Neural cell (in vitro differentiated cells): ENCODE measurements around the gene RHCE. TPM values are rescaled to one million over a fixed set of nuclear protein-coding genes. Genes with fewer than 3 reads are reported as not detected.

Experiments used
- H2AFZ ChIP-seq: fragments of 200-600, 300-800 bp; sonication (generic), shearing (Covaris generic); 2 replicates; pipeline ENCODE4 v1.6.0; 2014; ENCODE audit warnings: low read depth, mild to moderate bottlenecking, antibody characterized with exemption, low read length, moderate library complexity
- H3F3A ChIP-seq: fragments of 200-600 bp; shearing (Covaris generic); 2 replicates; pipeline ENCODE4 v1.6.1; 2016; ENCODE audit warnings: mild to moderate bottlenecking, moderate library complexity, mixed read lengths, antibody characterized with exemption, low read length; ENCODE audit not compliant: insufficient read depth, poor library complexity, severe bottlenecking
- H3K27ac ChIP-seq: fragments of 200-600, 300-800 bp; sonication (generic), shearing (Covaris generic); 2 replicates; pipeline ENCODE4 v1.5.1; 2014; ENCODE audit warnings: mild to moderate bottlenecking, low read length, moderate library complexity
- H3K27me3 ChIP-seq: fragments of 300-800, 200-600 bp; sonication (generic), shearing (Covaris generic); 2 replicates; pipeline ENCODE4 v1.6.0; 2014; ENCODE audit warnings: mild to moderate bottlenecking, low read depth, low read length, moderate library complexity; ENCODE audit not compliant: insufficient read depth
- H3K36me3 ChIP-seq: fragments of 300-800, 200-600 bp; sonication (generic), shearing (Covaris generic); 2 replicates; pipeline ENCODE4 v1.5.1; 2014; ENCODE audit warnings: mild to moderate bottlenecking, antibody characterized with exemption, low read length, moderate library complexity; ENCODE audit not compliant: insufficient read depth
- H3K4me2 ChIP-seq: fragments of 300-800, 200-600 bp; sonication (generic), shearing (Covaris generic); 2 replicates; pipeline ENCODE4 v1.6.0; 2014; ENCODE audit warnings: mild to moderate bottlenecking, low read length
- H3K4me3 ChIP-seq: fragments of 300-800, 200-600 bp; sonication (generic), shearing (Covaris generic); 2 replicates; pipeline ENCODE4 v1.5.1; 2014; ENCODE audit warnings: mild to moderate bottlenecking, low read length, moderate library complexity
- H3K79me2 ChIP-seq: fragments of 200-600 bp; shearing (Covaris generic); replicated peaks from 2 replicates; pipeline ENCODE4 v1.6.0; 2014; ENCODE audit warnings: mild to moderate bottlenecking, low read length, moderate library complexity; ENCODE audit not compliant: insufficient read depth
- H3K9ac ChIP-seq: fragments of 300-800, 200-600 bp; sonication (generic), shearing (Covaris generic); 2 replicates; pipeline ENCODE4 v1.6.1; 2016; ENCODE audit warnings: mild to moderate bottlenecking, low read length, mixed read lengths
- H3K9me2 ChIP-seq: fragments of 200-600 bp; shearing (Covaris generic); 2 replicates; pipeline ENCODE4 v1.6.1; 2016; ENCODE audit warnings: mild to moderate bottlenecking, low read length, mixed read lengths; ENCODE audit not compliant: insufficient read depth
- H3K9me3 ChIP-seq: fragments of 200-600, 300-800 bp; sonication (generic), shearing (Covaris generic); 2 replicates; pipeline ENCODE4 v1.6.1; 2016; ENCODE audit warnings: mild to moderate bottlenecking, mixed run types, low read length, moderate library complexity, mixed read lengths
- H4K20me1 ChIP-seq: fragments of 200-600 bp; shearing (Covaris generic); 2 replicates; pipeline ENCODE4 v1.6.1; 2016; ENCODE audit warnings: mild to moderate bottlenecking, mixed run types; ENCODE audit not compliant: insufficient read depth
- EP300 ChIP-seq: fragments of 450-650 bp; conservative IDR thresholded peaks from 2 replicates; pipeline ENCODE4 v1.6.1; 2014; ENCODE audit warnings: antibody characterized with exemption, mild to moderate bottlenecking, moderate library complexity; ENCODE audit not compliant: poor library complexity, severe bottlenecking
- EZH2 ChIP-seq: fragments of 200-600, 300-800 bp; shearing (Covaris generic), sonication (generic); IDR thresholded peaks from 2 replicates; pipeline ENCODE4 v1.6.1; 2014; ENCODE audit warnings: antibody characterized with exemption, low read length, borderline replicate concordance, mild to moderate bottlenecking; ENCODE audit not compliant: insufficient read depth, poor library complexity, severe bottlenecking
- MXI1 ChIP-seq: fragments of 450-650 bp; conservative IDR thresholded peaks from 2 replicates; pipeline ENCODE4 v1.6.1; 2014; ENCODE audit warnings: antibody characterized with exemption, mild to moderate bottlenecking; ENCODE audit not compliant: poor library complexity, severe bottlenecking
- POLR2AphosphoS5 ChIP-seq: IDR thresholded peaks from 2 replicates; pipeline ENCODE4 v1.6.1; 2012
- RAD21 ChIP-seq: fragments of 450-650 bp; conservative IDR thresholded peaks from 2 replicates; pipeline ENCODE4 v1.6.1; 2014; ENCODE audit warnings: antibody characterized with exemption, mild to moderate bottlenecking, moderate library complexity
- SMC3 ChIP-seq: fragments of 450-650 bp; conservative IDR thresholded peaks from 2 replicates; pipeline ENCODE4 v1.6.1; 2014; ENCODE audit warnings: antibody characterized with exemption, mild to moderate bottlenecking, moderate library complexity; ENCODE audit not compliant: poor library complexity
- TAF1 ChIP-seq: IDR thresholded peaks from 2 replicates; pipeline ENCODE4 v1.6.1; 2012; ENCODE audit warnings: low read depth
- polyA plus RNA-seq: library from polyadenylated mRNA; depleted of rRNA; stranded (reverse); fragments of >200 nt; gene quantifications from 2 replicates; pipeline ENCODE4 v1.2.3, GENCODE V29; 2014
- TF ChIP-seq, protein P1 (sequence below): IDR thresholded peaks from 2 replicates; pipeline ENCODE4 v1.6.1; 2012; ENCODE audit warnings: borderline replicate concordance
- TF ChIP-seq, protein P2 (sequence below): fragments of 450-650 bp; IDR thresholded peaks from 2 replicates; pipeline ENCODE4 v1.5.1; 2014; ENCODE audit warnings: antibody characterized with exemption, mild to moderate bottlenecking, moderate library complexity; ENCODE audit not compliant: poor library complexity, severe bottlenecking

RHCE gene
- polyA plus RNA-seq, 1 donor from 2014 or later = 1.1 TPM

DNA sequence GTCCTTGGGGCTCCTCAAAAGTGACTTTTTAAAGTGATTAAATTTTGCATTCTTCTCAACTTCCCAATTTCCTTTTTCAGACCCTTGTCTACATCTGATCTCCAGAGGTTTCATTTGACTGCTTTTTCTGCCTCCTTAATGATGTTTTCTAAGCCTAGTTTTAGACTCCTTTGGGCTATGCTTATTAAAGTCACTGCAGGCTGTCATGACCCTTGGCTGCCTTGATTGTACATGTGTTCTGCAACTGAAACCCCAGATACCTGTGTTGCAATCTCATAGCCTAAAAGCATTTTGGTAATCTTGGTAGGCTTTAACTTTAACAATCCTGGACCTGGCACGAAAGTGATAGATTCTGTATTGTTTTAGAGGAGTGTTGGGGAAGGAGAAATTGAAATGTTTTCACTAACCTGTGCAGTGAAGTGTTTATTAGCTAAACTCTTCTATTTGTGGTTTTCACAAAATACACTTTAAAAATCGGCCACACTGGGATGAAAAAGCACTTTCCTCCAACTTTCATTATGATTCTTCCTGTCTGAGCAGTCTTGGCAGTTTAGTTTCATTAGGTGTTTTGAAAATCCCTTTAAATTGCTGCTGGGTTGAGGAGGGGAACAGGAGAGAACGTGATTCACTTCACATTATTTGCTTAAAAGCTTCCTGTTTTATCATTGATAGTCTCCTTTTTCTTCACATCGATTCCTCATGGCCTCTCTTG lies 14.9 kb upstream of the RHCE start:
- no peak overlapping the region for H2AFZ ChIP-seq
- TF ChIP-seq, protein P1, sequence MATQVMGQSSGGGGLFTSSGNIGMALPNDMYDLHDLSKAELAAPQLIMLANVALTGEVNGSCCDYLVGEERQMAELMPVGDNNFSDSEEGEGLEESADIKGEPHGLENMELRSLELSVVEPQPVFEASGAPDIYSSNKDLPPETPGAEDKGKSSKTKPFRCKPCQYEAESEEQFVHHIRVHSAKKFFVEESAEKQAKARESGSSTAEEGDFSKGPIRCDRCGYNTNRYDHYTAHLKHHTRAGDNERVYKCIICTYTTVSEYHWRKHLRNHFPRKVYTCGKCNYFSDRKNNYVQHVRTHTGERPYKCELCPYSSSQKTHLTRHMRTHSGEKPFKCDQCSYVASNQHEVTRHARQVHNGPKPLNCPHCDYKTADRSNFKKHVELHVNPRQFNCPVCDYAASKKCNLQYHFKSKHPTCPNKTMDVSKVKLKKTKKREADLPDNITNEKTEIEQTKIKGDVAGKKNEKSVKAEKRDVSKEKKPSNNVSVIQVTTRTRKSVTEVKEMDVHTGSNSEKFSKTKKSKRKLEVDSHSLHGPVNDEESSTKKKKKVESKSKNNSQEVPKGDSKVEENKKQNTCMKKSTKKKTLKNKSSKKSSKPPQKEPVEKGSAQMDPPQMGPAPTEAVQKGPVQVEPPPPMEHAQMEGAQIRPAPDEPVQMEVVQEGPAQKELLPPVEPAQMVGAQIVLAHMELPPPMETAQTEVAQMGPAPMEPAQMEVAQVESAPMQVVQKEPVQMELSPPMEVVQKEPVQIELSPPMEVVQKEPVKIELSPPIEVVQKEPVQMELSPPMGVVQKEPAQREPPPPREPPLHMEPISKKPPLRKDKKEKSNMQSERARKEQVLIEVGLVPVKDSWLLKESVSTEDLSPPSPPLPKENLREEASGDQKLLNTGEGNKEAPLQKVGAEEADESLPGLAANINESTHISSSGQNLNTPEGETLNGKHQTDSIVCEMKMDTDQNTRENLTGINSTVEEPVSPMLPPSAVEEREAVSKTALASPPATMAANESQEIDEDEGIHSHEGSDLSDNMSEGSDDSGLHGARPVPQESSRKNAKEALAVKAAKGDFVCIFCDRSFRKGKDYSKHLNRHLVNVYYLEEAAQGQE = no peak
- no peaks in the 10 kb centered on the region for H3K9me3 ChIP-seq
- peak overlapping the region; percentile 48 for H3K4me2 ChIP-seq
- no peaks in the 10 kb centered on the region for H3F3A ChIP-seq
- H3K79me2 ChIP-seq = peaks cover 95% of the 10 kb centered on the region
- H3K36me3 ChIP-seq = no peaks in the 10 kb centered on the region
- H3K27ac ChIP-seq = no peak overlapping the region
- H4K20me1 ChIP-seq = peaks cover 60% of the 10 kb centered on the region
- H3K4me3 ChIP-seq = peak overlapping the region; percentile 94
- H3K27me3 ChIP-seq = no peaks in the 10 kb centered on the region
- H3K9ac ChIP-seq = no peak overlapping the region
- no peaks in the 10 kb centered on the region for H3K9me2 ChIP-seq

DNA sequence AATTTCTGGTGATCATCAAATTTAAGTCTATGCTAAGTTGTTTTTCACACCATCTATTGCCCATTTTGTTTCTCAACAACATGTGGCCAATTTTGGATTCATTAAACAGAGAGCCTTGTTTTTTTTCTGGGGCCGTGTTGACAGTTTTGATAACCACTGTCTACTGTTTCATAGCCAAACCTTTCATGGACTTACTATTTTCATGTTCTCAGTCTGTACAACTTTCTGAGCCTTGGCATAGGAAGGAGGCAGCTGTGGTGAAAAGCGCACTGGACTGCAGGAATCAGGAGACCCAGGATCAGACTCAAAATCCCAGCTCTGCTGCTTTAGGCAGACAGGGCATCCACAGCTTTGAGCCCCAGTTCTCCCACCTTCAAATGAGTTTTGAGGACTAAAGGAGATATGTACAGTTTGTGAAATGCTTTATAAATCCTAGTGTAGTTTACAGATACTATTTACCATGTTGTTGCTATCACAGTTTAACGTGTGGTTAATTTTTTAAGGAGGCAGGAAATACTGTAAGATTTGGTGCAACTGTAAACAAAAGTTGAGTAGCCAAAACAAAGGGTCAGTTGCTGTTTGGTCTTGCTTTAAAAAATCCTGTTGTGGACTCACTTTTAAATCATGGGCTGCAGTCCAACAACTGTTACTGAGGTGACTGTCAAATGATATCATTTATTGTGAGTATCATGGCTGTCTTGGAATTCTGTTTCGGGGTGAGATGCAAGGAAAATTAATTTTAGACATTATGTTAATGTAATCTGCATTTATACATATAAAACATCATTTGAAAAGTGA lies 13.0 kb upstream of the RHCE start:
- H3K4me3 ChIP-seq = peak overlapping the region; percentile 94
- H3K9me2 ChIP-seq = no peaks in the 10 kb centered on the region
- TF ChIP-seq POLR2AphosphoS5 (no peak), EP300 (no peak)
- H3K9me3 ChIP-seq = no peaks in the 10 kb centered on the region
- H3K4me2 ChIP-seq = peak overlapping the region; percentile 57
- H3K79me2 ChIP-seq = peaks cover 76% of the 10 kb centered on the region
- no peaks in the 10 kb centered on the region for H3F3A ChIP-seq
- H3K27ac ChIP-seq = no peak overlapping the region
- peaks cover 58% of the 10 kb centered on the region for H4K20me1 ChIP-seq
- no peak overlapping the region for H2AFZ ChIP-seq
- no peak overlapping the region for H3K9ac ChIP-seq
- no peaks in the 10 kb centered on the region for H3K36me3 ChIP-seq
- no peaks in the 10 kb centered on the region for H3K27me3 ChIP-seq

DNA sequence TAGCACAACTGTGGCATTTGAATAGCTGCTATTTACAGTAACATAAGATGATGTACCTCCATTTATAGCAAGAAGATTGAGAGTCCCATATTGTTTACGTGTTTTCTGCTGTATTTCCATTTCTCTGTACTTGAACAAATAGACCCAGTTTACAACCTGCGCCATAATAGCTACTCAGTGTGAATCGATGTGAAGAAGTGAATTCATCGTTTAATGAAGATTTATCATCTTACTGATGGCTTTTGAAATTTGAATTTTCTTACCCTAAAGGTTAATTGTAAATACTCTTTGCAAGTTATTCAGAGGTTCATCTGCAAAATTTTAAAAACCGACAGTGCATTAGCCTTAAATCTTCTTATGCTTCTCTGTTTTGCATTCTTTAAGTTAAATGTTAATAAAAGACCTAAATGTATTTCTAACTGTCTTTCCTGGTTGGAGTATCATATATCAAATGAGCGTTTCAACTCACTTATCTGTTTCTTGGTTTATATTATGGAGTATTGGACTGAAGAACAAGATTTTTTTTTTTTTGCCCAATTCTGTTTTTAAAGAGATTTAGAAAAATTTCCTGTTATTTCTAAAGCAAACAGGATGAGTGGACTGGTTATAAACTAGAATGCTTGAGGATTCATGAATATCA lies 12.2 kb upstream of the RHCE start:
- H3K27me3 ChIP-seq = no peaks in the 10 kb centered on the region
- peaks cover 58% of the 10 kb centered on the region for H4K20me1 ChIP-seq
- H3F3A ChIP-seq = no peaks in the 10 kb centered on the region
- H3K4me3 ChIP-seq = peak overlapping the region; percentile 94
- H3K4me2 ChIP-seq = peak overlapping the region; percentile 57
- no peak for TF ChIP-seq RAD21
- TF ChIP-seq EP300 = no peak
- TF ChIP-seq, protein P2, sequence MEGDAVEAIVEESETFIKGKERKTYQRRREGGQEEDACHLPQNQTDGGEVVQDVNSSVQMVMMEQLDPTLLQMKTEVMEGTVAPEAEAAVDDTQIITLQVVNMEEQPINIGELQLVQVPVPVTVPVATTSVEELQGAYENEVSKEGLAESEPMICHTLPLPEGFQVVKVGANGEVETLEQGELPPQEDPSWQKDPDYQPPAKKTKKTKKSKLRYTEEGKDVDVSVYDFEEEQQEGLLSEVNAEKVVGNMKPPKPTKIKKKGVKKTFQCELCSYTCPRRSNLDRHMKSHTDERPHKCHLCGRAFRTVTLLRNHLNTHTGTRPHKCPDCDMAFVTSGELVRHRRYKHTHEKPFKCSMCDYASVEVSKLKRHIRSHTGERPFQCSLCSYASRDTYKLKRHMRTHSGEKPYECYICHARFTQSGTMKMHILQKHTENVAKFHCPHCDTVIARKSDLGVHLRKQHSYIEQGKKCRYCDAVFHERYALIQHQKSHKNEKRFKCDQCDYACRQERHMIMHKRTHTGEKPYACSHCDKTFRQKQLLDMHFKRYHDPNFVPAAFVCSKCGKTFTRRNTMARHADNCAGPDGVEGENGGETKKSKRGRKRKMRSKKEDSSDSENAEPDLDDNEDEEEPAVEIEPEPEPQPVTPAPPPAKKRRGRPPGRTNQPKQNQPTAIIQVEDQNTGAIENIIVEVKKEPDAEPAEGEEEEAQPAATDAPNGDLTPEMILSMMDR = no peak
- TF ChIP-seq POLR2AphosphoS5 = no peak
- no peak for TF ChIP-seq MXI1
- TF ChIP-seq SMC3 = no peak
- TF ChIP-seq EZH2 = no peak
- TF ChIP-seq TAF1 = no peak
- TF ChIP-seq, protein P1 = no peak
- no peak overlapping the region for H2AFZ ChIP-seq
- H3K9me3 ChIP-seq = no peaks in the 10 kb centered on the region
- no peaks in the 10 kb centered on the region for H3K9me2 ChIP-seq
- H3K79me2 ChIP-seq = peaks cover 69% of the 10 kb centered on the region
- no peak overlapping the region for H3K27ac ChIP-seq
- H3K36me3 ChIP-seq = no peaks in the 10 kb centered on the region
- peak overlapping the region; percentile 4 for H3K9ac ChIP-seq
